ENCODE results near the gene PPP1R10.

The PPP1R10 gene

GRCh38 chr6:30643656-30644055 lies 26.6 kb upstream of the PPP1R10 start:
- H2AFZ ChIP-seq (ENCODE audit: low read depth, low read length): no peak overlapping the region
- peaks cover 9% of the 10 kb centered on the region for H3K4me1 ChIP-seq (ENCODE audit: low read length)
- H3K36me3 ChIP-seq (replicated peaks; ENCODE audit: low read depth, low read length): no peaks in the 10 kb centered on the region
- H3K4me2 ChIP-seq (ENCODE audit: low read length): no peak overlapping the region
- TF ChIP-seq CTCF (IDR thresholded peaks at IDR 0.05; ENCODE audit: low read depth, low read length) (no peak), EZH2phosphoT487 (IDR thresholded peaks at IDR 0.05; ENCODE audit: low read depth) (no peak)
- H3K79me2 ChIP-seq (ENCODE audit: low read length): peaks cover 15% of the 10 kb centered on the region
- no peak overlapping the region for H3K27ac ChIP-seq (ENCODE audit: low read length)
- no peaks in the 10 kb centered on the region for H4K20me1 ChIP-seq (ENCODE audit: insufficient read depth, low read length)
- H3K9me3 ChIP-seq (ENCODE audit: insufficient read depth, low read length): no peaks in the 10 kb centered on the region
- H3K27me3 ChIP-seq (ENCODE audit: low read depth, low read length): no peaks in the 10 kb centered on the region
- H3K9ac ChIP-seq (ENCODE audit: low read length): no peak overlapping the region
- no peak overlapping the region for H3K4me3 ChIP-seq (ENCODE audit: low read length)

- no peaks in the 10 kb centered on the region for H3K36me3 ChIP-seq (replicated peaks; ENCODE audit: low read depth, low read length)
- H3K4me1 ChIP-seq (ENCODE audit: low read length): no peaks in the 10 kb centered on the region
- no peak overlapping the region for H3K27ac ChIP-seq (ENCODE audit: low read length)
- H3K9me3 ChIP-seq (ENCODE audit: insufficient read depth, low read length): no peaks in the 10 kb centered on the region
- H3K27me3 ChIP-seq (ENCODE audit: low read depth, low read length): no peaks in the 10 kb centered on the region
- H2AFZ ChIP-seq (ENCODE audit: low read depth, low read length): no peak overlapping the region
- no peak overlapping the region for H3K9ac ChIP-seq (ENCODE audit: low read length)
- TF ChIP-seq EZH2phosphoT487 (IDR thresholded peaks at IDR 0.05; ENCODE audit: low read depth): no peak
- TF ChIP-seq CTCF (IDR thresholded peaks at IDR 0.05; ENCODE audit: low read depth, low read length): no peak
- H3K4me3 ChIP-seq (ENCODE audit: low read length): no peak overlapping the region
- H4K20me1 ChIP-seq (ENCODE audit: insufficient read depth, low read length): no peaks in the 10 kb centered on the region
- no peaks in the 10 kb centered on the region for H3K79me2 ChIP-seq (ENCODE audit: low read length)
- H3K4me2 ChIP-seq (ENCODE audit: low read length): no peak overlapping the region
These were observed 24.0 kb upstream of the PPP1R10 start for GRCh38 chr6:30641048-30641447.

GRCh38 chr6:30640481-30640880 lies 23.4 kb upstream of the PPP1R10 start:
- H3K27me3 ChIP-seq (ENCODE audit: low read depth, low read length): no peaks in the 10 kb centered on the region
- TF ChIP-seq EZH2phosphoT487 (IDR thresholded peaks at IDR 0.05; ENCODE audit: low read depth) (no peak), CTCF (IDR thresholded peaks at IDR 0.05; ENCODE audit: low read depth, low read length) (no peak)
- no peak overlapping the region for H3K27ac ChIP-seq (ENCODE audit: low read length)
- H3K36me3 ChIP-seq (replicated peaks; ENCODE audit: low read depth, low read length): no peaks in the 10 kb centered on the region
- H3K79me2 ChIP-seq (ENCODE audit: low read length): no peaks in the 10 kb centered on the region
- H4K20me1 ChIP-seq (ENCODE audit: insufficient read depth, low read length): no peaks in the 10 kb centered on the region
- H3K4me2 ChIP-seq (ENCODE audit: low read length): no peak overlapping the region
- no peaks in the 10 kb centered on the region for H3K9me3 ChIP-seq (ENCODE audit: insufficient read depth, low read length)
- H3K9ac ChIP-seq (ENCODE audit: low read length): no peak overlapping the region
- no peak overlapping the region for H3K4me3 ChIP-seq (ENCODE audit: low read length)
- no peak overlapping the region for H2AFZ ChIP-seq (ENCODE audit: low read depth, low read length)
- H3K4me1 ChIP-seq (ENCODE audit: low read length): no peaks in the 10 kb centered on the region

- H2AFZ ChIP-seq (ENCODE audit: low read depth, low read length): no peak overlapping the region
- no peaks in the 10 kb centered on the region for H3K79me2 ChIP-seq (ENCODE audit: low read length)
- H3K9me3 ChIP-seq (ENCODE audit: insufficient read depth, low read length): no peaks in the 10 kb centered on the region
- H3K27me3 ChIP-seq (ENCODE audit: low read depth, low read length): no peaks in the 10 kb centered on the region
- TF ChIP-seq EZH2phosphoT487 (IDR thresholded peaks at IDR 0.05; ENCODE audit: low read depth) (no peak), CTCF (IDR thresholded peaks at IDR 0.05; ENCODE audit: low read depth, low read length) (no peak)
- H4K20me1 ChIP-seq (ENCODE audit: insufficient read depth, low read length): no peaks in the 10 kb centered on the region
- no peak overlapping the region for H3K27ac ChIP-seq (ENCODE audit: low read length)
- H3K9ac ChIP-seq (ENCODE audit: low read length): no peak overlapping the region
- no peak overlapping the region for H3K4me3 ChIP-seq (ENCODE audit: low read length)
- no peaks in the 10 kb centered on the region for H3K4me1 ChIP-seq (ENCODE audit: low read length)
- H3K36me3 ChIP-seq (replicated peaks; ENCODE audit: low read depth, low read length): no peaks in the 10 kb centered on the region
- no peak overlapping the region for H3K4me2 ChIP-seq (ENCODE audit: low read length)
These were observed 18.8 kb upstream of the PPP1R10 start for GRCh38 chr6:30635834-30636233.

Measured in OCI-LY3 (cell line).